Nephron progenitor cell (in vitro differentiated cells): ENCODE results near the gene SLC16A10.
A peak's percentile ranks its signal among the peaks of the same experiment; 100 is the strongest.

Experiments used
- DNase-seq: peaks from one replicate; pipeline ENCODE4 v3.0.0; 2021
- H3K27ac Mint-ChIP-seq: 2 replicates; pipeline ENCODE4 v1.8.0; 2021; ENCODE audit warnings: mild to moderate bottlenecking, moderate library complexity, mixed read lengths
- H3K27me3 Mint-ChIP-seq: 2 replicates; pipeline ENCODE4 v1.8.0; 2021; ENCODE audit warnings: mild to moderate bottlenecking, low read depth, mixed read lengths; ENCODE audit not compliant: poor library complexity
- H3K36me3 Mint-ChIP-seq: 2 replicates; pipeline ENCODE4 v1.8.0; 2021; ENCODE audit warnings: low read depth, mixed read lengths
- H3K4me1 Mint-ChIP-seq: 2 replicates; pipeline ENCODE4 v1.8.0; 2021; ENCODE audit warnings: mixed read lengths
- H3K4me3 Mint-ChIP-seq: 2 replicates; pipeline ENCODE4 v1.8.0; 2021; ENCODE audit warnings: mild to moderate bottlenecking, moderate library complexity, mixed read lengths
- H3K9me3 Mint-ChIP-seq: 2 replicates; pipeline ENCODE4 v1.8.0; 2021; ENCODE audit warnings: mild to moderate bottlenecking, moderate library complexity, mixed read lengths
- TF ChIP-seq, protein P1 (sequence below): fragments of 200-600 bp; sonication (generic); IDR thresholded peaks from 2 replicates; pipeline ENCODE4 v1.5.0; 2021; ENCODE audit warnings: antibody characterized with exemption

SLC16A10 gene

DNA sequence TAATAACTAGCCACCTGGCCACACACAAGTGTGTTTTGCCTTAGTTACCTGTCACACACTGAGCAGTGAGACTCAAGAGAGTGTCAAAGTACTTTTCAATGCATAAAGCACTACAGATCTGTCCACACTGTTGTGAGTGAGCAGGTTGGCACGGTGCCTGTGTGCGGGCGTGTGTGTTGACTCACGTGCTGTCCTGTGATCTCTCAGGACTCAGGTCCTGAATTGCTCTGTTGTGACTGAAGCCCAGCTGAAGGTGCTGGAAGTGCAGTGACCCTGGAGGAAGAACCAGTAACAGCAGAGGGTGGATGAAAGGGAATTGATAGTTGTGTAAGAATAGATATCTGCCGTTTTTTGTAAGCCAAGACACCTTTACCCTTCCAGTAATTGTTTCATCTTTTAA lies 18.3 kb downstream of the SLC16A10 start:
- H3K27me3 Mint-ChIP-seq: no peaks in the 10 kb centered on the region
- peaks cover 16% of the 10 kb centered on the region for H3K36me3 Mint-ChIP-seq
- peaks cover 19% of the 10 kb centered on the region for H3K9me3 Mint-ChIP-seq
- H3K27ac Mint-ChIP-seq: no peak overlapping the region
- H3K4me3 Mint-ChIP-seq: no peak overlapping the region
- TF ChIP-seq, protein P1, sequence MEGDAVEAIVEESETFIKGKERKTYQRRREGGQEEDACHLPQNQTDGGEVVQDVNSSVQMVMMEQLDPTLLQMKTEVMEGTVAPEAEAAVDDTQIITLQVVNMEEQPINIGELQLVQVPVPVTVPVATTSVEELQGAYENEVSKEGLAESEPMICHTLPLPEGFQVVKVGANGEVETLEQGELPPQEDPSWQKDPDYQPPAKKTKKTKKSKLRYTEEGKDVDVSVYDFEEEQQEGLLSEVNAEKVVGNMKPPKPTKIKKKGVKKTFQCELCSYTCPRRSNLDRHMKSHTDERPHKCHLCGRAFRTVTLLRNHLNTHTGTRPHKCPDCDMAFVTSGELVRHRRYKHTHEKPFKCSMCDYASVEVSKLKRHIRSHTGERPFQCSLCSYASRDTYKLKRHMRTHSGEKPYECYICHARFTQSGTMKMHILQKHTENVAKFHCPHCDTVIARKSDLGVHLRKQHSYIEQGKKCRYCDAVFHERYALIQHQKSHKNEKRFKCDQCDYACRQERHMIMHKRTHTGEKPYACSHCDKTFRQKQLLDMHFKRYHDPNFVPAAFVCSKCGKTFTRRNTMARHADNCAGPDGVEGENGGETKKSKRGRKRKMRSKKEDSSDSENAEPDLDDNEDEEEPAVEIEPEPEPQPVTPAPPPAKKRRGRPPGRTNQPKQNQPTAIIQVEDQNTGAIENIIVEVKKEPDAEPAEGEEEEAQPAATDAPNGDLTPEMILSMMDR: no peak
- H3K4me1 Mint-ChIP-seq: peaks cover 5% of the 10 kb centered on the region
- DNase-seq: no peak

DNA sequence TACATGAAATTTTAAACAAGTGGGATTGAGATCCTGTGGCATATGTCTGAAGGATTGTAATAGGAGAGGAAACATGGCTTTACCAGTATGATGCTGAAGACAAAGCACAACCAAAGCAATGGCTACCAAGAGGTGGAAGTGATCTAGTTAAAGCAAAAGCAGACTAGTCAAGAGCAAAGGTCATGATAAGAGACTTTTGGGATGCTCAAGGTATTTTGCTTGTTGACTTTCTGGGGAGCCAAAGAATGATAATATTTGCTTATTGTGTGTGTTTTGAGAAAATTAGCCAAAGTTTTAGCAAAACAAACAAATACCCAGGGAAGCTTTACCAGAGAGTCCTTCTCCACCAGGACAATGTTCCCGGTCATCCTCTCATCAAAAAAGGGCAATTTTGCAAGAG lies 20.3 kb downstream of the SLC16A10 start:
- H3K27me3 Mint-ChIP-seq: no peaks in the 10 kb centered on the region
- TF ChIP-seq, protein P1: no peak
- peaks cover 16% of the 10 kb centered on the region for H3K36me3 Mint-ChIP-seq
- no peak overlapping the region for H3K27ac Mint-ChIP-seq
- no peak for DNase-seq
- no peak overlapping the region for H3K4me3 Mint-ChIP-seq
- peaks cover 19% of the 10 kb centered on the region for H3K9me3 Mint-ChIP-seq
- peaks cover 5% of the 10 kb centered on the region for H3K4me1 Mint-ChIP-seq

- H3K27me3 Mint-ChIP-seq: no peaks in the 10 kb centered on the region
- no peak overlapping the region for H3K4me3 Mint-ChIP-seq
- peaks cover 16% of the 10 kb centered on the region for H3K36me3 Mint-ChIP-seq
- peaks cover 19% of the 10 kb centered on the region for H3K9me3 Mint-ChIP-seq
- TF ChIP-seq, protein P1: no peak
- H3K4me1 Mint-ChIP-seq: peaks cover 15% of the 10 kb centered on the region
- H3K27ac Mint-ChIP-seq: no peak overlapping the region
- DNase-seq: no peak
These were observed 22.7 kb downstream of the SLC16A10 start for GRCh38 chr6:111110036-111110435.

DNA sequence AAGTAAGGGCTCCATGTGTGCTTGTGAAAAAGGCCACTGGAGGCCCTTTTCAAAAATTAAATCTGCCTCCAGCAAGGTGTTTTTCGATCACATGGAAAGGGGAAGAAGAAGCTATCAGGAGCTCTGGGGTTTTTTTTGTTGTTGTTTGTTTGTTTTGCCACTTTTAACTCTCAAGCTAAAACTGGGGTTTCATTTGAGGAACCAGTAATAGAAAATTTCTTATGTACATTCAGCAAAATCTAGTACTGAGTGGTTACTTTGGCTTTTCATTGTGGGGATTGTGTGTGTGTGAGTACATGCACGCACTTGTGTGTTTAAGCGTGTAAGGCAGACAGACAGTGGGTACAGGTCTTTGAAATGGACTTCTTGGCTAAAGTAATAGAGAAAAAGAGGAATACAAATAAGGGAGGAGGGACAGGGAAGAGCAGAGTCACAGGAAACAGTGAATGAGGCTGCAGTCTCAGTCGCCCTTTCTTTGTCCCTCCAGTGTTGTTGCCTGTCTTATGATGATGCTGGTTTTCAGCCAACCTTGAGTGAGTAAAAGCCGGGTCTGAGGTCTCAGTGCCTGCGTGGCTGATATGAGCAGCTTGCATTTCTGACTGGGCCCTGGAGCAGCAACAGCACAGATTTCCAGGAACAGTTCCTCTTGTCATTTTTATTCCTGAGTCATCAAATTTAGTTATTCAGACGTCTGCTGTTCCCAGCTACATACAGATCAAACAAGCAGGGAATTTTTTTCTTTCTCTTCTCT lies 26.2 kb downstream of the SLC16A10 start:
- H3K36me3 Mint-ChIP-seq: peaks cover 6% of the 10 kb centered on the region
- peak overlapping the region; percentile 1 for H3K27ac Mint-ChIP-seq
- TF ChIP-seq, protein P1: no peak
- no peaks in the 10 kb centered on the region for H3K27me3 Mint-ChIP-seq
- H3K9me3 Mint-ChIP-seq: peaks cover 3% of the 10 kb centered on the region
- H3K4me1 Mint-ChIP-seq: peaks cover 10% of the 10 kb centered on the region
- no peak overlapping the region for H3K4me3 Mint-ChIP-seq
- DNase-seq: no peak

- no peak for DNase-seq
- Mint-ChIP-seq H3K4me3 (no peak overlapping the region), H3K27me3 (no peaks in the 10 kb centered on the region), H3K27ac (peak overlapping the region; percentile 1), H3K4me1 (peaks cover 10% of the 10 kb centered on the region), H3K36me3 (peaks cover 6% of the 10 kb centered on the region), H3K9me3 (peaks cover 2% of the 10 kb centered on the region)
- TF ChIP-seq, protein P1: no peak
These were observed 26.8 kb downstream of the SLC16A10 start for GRCh38 chr6:111114087-111114443.

- no peaks in the 10 kb centered on the region for H3K27me3 Mint-ChIP-seq
- no peak overlapping the region for H3K4me3 Mint-ChIP-seq
- no peak overlapping the region for H3K27ac Mint-ChIP-seq
- no peaks in the 10 kb centered on the region for H3K9me3 Mint-ChIP-seq
- no peak for DNase-seq
- TF ChIP-seq, protein P1: no peak
- H3K4me1 Mint-ChIP-seq: peaks cover 10% of the 10 kb centered on the region
- peaks cover 6% of the 10 kb centered on the region for H3K36me3 Mint-ChIP-seq
These were observed 27.2 kb downstream of the SLC16A10 start for GRCh38 chr6:111114482-111114881.
